HepG2 (cell line): ENCODE measurements around the gene VKORC1. TPM values are rescaled to one million over a fixed set of nuclear protein-coding genes. Genes with fewer than 3 reads are reported as not detected.
A peak's percentile ranks its signal among the peaks of the same experiment; 100 is the strongest.

Experiments used
- ATAC-seq: fragments of 200-7000 bp; cut with Tn5 transposase; 3 replicates; pipeline ENCODE4 v1.9.1; 2020; ENCODE audit warnings: mild to moderate bottlenecking, moderate library complexity
- BruUV-seq: library from RNA; stranded (reverse); fragments of 400-500 nt; replicated peaks from 2 replicates; lab custom pipeline; 2021; lab: Mats Ljungman, UMichigan
- CTCF ChIA-PET: fragments of 300-600 bp; formaldehyde crosslinking; extraction: SDS; loops from one replicate; lab custom pipeline; 2021; ENCODE audit warnings: low total read pairs, inconsistent platforms, low intra/inter-chr PET ratio; lab: Yijun Ruan, JAX
- POLR2A ChIA-PET: fragments of 350-600 bp; sonication (Branson Sonifier 250); formaldehyde crosslinking; loops from one replicate; lab custom pipeline; 2020; ENCODE audit warnings: antibody characterized with exemption, inconsistent platforms; lab: Yijun Ruan, JAX
- DNase-seq: peaks from one replicate; pipeline ENCODE4 v3.0.0-alpha.2; 2015; ENCODE audit warnings: low spot score
- FAIRE-seq: peaks from 3 replicates; lab custom pipeline; 2011; peaks lifted over from hg19 to GRCh38; lab: Jason Lieb, UNC
- H2AFZ ChIP-seq: one replicate; pipeline ENCODE4 v1.6.1; 2011; ENCODE audit warnings: low read length, inconsistent platforms
- H3K27ac ChIP-seq: fragments of 300-600 bp; 3 replicates; pipeline ENCODE4 v1.8.0; 2011; ENCODE audit warnings: mixed run types, mild to moderate bottlenecking, mixed read lengths, low read length, inconsistent platforms; ENCODE audit not compliant: insufficient read depth; ENCODE audit errors: extremely low read length
- H3K27me3 ChIP-seq, 2 experiments: fragments of 200-600 bp in 1 of 2; 2 replicates in 1 of 2; 3 replicates in 1 of 2; pipeline versions ENCODE4 v1.6.0 to v1.8.0; 2011; ENCODE audit warnings: low read length in 2 of 2, mild to moderate bottlenecking in 2 of 2, moderate library complexity in 2 of 2, inconsistent platforms in 1 of 2; ENCODE audit not compliant: insufficient read depth in 2 of 2, control insufficient read depth in 1 of 2
- H3K36me3 ChIP-seq, 2 experiments: fragments of 200-600 bp in 1 of 2; replicated peaks in 1 of 2; 2 replicates in 1 of 2; 3 replicates in 1 of 2; pipeline versions ENCODE4 v1.5.1 to v1.8.0; 2011; ENCODE audit warnings: low read length in 2 of 2, inconsistent platforms in 1 of 2; ENCODE audit not compliant: insufficient read depth in 2 of 2, control insufficient read depth in 1 of 2
- H3K4me1 ChIP-seq: 2 replicates; pipeline ENCODE4 v1.5.1; 2012; ENCODE audit warnings: low read length, inconsistent platforms; ENCODE audit not compliant: insufficient read depth
- H3K4me2 ChIP-seq: 2 replicates; pipeline ENCODE4 v1.6.0; 2011; ENCODE audit warnings: low read depth, low read length, inconsistent platforms
- H3K4me3 ChIP-seq, 3 experiments: fragments of 200-600 bp in 1 of 3; sonication (generic), shearing (Covaris generic) in 1 of 3; replicated peaks in 1 of 3; 2 replicates each; pipeline ENCODE4 v1.5.1; 2011 to 2016; ENCODE audit warnings: low read length in 3 of 3, inconsistent platforms in 2 of 3, low read depth in 2 of 3, mild to moderate bottlenecking in 2 of 3, control low read depth in 1 of 3, mixed read lengths in 1 of 3; ENCODE audit not compliant: insufficient read depth in 1 of 3
- H3K79me2 ChIP-seq: one replicate; pipeline ENCODE4 v1.6.1; 2011; ENCODE audit warnings: low read length, inconsistent platforms; ENCODE audit not compliant: insufficient read depth
- H3K9ac ChIP-seq: 2 replicates; pipeline ENCODE4 v1.6.0; 2011; ENCODE audit warnings: mild to moderate bottlenecking, low read depth, low read length, inconsistent platforms; ENCODE audit not compliant: insufficient read depth
- H3K9me3 ChIP-seq: 2 replicates; pipeline ENCODE4 v1.5.1; 2012; ENCODE audit warnings: mild to moderate bottlenecking, low read length
- H4K20me1 ChIP-seq: 2 replicates; pipeline ENCODE4 v1.6.0; 2011; ENCODE audit warnings: inconsistent platforms, mild to moderate bottlenecking, low read length, moderate library complexity; ENCODE audit not compliant: insufficient read depth
- AGO2 ChIP-seq: fragments of 200-400 bp; formaldehyde crosslinking; optimal IDR thresholded peaks from 2 replicates; pipeline ENCODE3; 2017; ENCODE audit warnings: mild to moderate bottlenecking, low read depth, low read length, moderate library complexity
- BORCS8-MEF2B ChIP-seq: sonication (generic); formaldehyde crosslinking; IDR thresholded peaks from 2 replicates; pipeline ENCODE4 v1.8.0; 2022; ENCODE audit warnings: mild to moderate bottlenecking, missing genetic modification reagents
- HES4 ChIP-seq: sonication (generic); formaldehyde crosslinking; IDR thresholded peaks from 2 replicates; pipeline ENCODE4 v1.9.0; 2021; ENCODE audit warnings: mild to moderate bottlenecking, missing genetic modification reagents, borderline replicate concordance
- NFATC3 ChIP-seq: sonication (generic); formaldehyde crosslinking; IDR thresholded peaks from 2 replicates; pipeline ENCODE4 v1.5.1; 2020; ENCODE audit warnings: mild to moderate bottlenecking, missing genetic modification reagents
- NFE2L1 ChIP-seq: sonication (generic); formaldehyde crosslinking; IDR thresholded peaks from 2 replicates; pipeline ENCODE4 v1.4.0; 2020; ENCODE audit warnings: missing genetic modification reagents, mild to moderate bottlenecking, borderline replicate concordance
- POLR2G ChIP-seq: fragments of 200-400 bp; formaldehyde crosslinking; IDR thresholded peaks from 2 replicates; pipeline ENCODE4 v1.6.1; 2018; ENCODE audit warnings: mild to moderate bottlenecking, low read depth, low read length, moderate library complexity
- SALL1 ChIP-seq: sonication (generic); formaldehyde crosslinking; IDR thresholded peaks from 2 replicates; pipeline ENCODE4 v1.8.0; 2022; ENCODE audit warnings: mild to moderate bottlenecking, missing genetic modification reagents
- ZC3H13 ChIP-seq: sonication (generic); formaldehyde crosslinking; IDR thresholded peaks from 2 replicates; pipeline ENCODE4 v1.8.1; 2023; ENCODE audit warnings: mild to moderate bottlenecking, missing genetic modification reagents, moderate library complexity
- ZFP91 ChIP-seq: sonication (generic); formaldehyde crosslinking; IDR thresholded peaks from 2 replicates; pipeline ENCODE4 v1.9.0; 2022; ENCODE audit warnings: missing genetic modification reagents, mild to moderate bottlenecking, borderline replicate concordance
- ZNF263 ChIP-seq: sonication (generic); formaldehyde crosslinking; IDR thresholded peaks from 2 replicates; pipeline ENCODE4 v1.4.0; 2020; ENCODE audit warnings: missing genetic modification reagents
- WGBS: methylation state at CpG from one replicate; pipeline ENCODE4 v1.1.6; 2017; ENCODE audit warnings: low lambda C conversion rate; 5-methylcytosine and 5-hydroxymethylcytosine counted together
- in situ Hi-C: cut with HindIII; loops from 2 replicates; pipeline ENCODE4 v1.10.0; 2017; ENCODE audit warnings: low pct_unique_long_range_greater_than_20kb; ENCODE audit not compliant: extremely low pct_ligation_motif_present
- intact Hi-C: fragments of 100-400 bp; cut with micrococcal nuclease; formaldehyde crosslinking; loops from one replicate; pipeline ENCODE4 v1.10.0; 2022; ENCODE audit not compliant: unreplicated experiment
- polyA plus RNA-seq, 8 experiments: library from polyadenylated mRNA; depleted of rRNA in 3 of 8; stranded (reverse) in 7 of 8; unstranded in 1 of 8; fragments of >200 nt; fragmentation: Illumina TruSeq in 4 of 8; extraction: Trizol in 4 of 8; gene quantifications; 2 replicates each; pipeline versions ENCODE4 v1.2.1 to v1.2.3, GENCODE V29; 2011 to 2016; ENCODE audit warnings: low read depth in 4 of 8, missing spikeins in 1 of 8, mixed read lengths in 1 of 8; ENCODE audit not compliant: insufficient read depth in 1 of 8
- total RNA-seq, 5 experiments: library from RNA; depleted of rRNA; stranded (reverse); fragments of >200 nt; fragmentation: Illumina TruSeq; extraction: Trizol; gene quantifications; 2 replicates each; pipeline ENCODE4 v1.2.3, GENCODE V29; 2016; ENCODE audit warnings: low read depth in 1 of 5

The VKORC1 gene
- total and polyA plus RNA-seq, 2 of the 13 experiments (the other 11 are each of a cell fraction or from before 2014, with no cell fraction given), result 141 to 615 TPM

- TF ChIP-seq HES4 (0 out of 2 replicates have a peak, but pooled peaks have one; percentile 11), ZFP91 (CRISPR knock-in tag) (no peak), ZC3H13 (CRISPR knock-in tag) (peak; percentile 36; the same call in 1 of the 2 replicates)
- Histone ChIP-seq H3K79me2 (peaks cover 20% of the 10 kb centered on the region), H2AFZ (no peak overlapping the region), H3K4me3 (no peak overlapping the region), H3K4me2 (no peak overlapping the region), H3K9me3 (no peaks in the 10 kb centered on the region), H3K36me3 (peaks cover 16 to 32% of the 10 kb centered on the region in 2 experiments), H4K20me1 (peaks cover 8% of the 10 kb centered on the region), H3K27ac (no peak overlapping the region), H3K4me1 (peaks cover 8% of the 10 kb centered on the region), H3K27me3 (no peaks in the 10 kb centered on the region), H3K9ac (no peak overlapping the region)
- intact Hi-C loops, result no loop called here
- no peak for DNase-seq
- ATAC-seq, result no peak
- in situ Hi-C loops, result no loop called here
- WGBS, result 97% methylated on average over 5 of the region's 5 CpGs
- FAIRE-seq, result no peak
- BruUV-seq, result no TSS peak
- ChIA-PET CTCF (no interaction called here), POLR2A (no interaction called here)
Measured at GRCh38 chr16:31087971-31088370, 6.6 kb downstream of the VKORC1 start.

DNA sequence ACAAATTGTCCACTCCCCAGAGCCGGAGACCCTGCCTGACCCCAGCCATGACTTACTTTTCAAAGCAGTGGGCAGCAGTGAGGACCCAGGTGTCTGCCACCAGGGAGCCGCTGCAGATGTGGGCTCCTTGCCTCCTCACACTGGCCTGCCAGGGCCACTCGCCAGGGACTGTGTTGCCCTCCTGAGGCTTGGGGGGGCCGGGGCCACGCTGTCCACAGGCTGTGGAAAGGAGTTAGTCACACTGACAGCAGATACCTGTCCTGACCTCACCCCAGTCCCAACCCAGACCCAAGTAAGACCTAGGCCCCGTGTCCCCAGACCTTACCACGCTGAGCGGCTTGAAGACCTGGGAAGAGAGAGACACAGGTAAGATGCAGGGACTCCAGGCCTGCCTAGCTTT is 7.1 kb downstream of the VKORC1 start:
- no peak overlapping the region for H3K4me3 ChIP-seq
- H3K36me3 ChIP-seq, result peaks cover 16 to 27% of the 10 kb centered on the region in 2 experiments
- H4K20me1 ChIP-seq, result peaks cover 4% of the 10 kb centered on the region; the same call in 1 of the 2 replicates
- H3K9me3 ChIP-seq, result no peaks in the 10 kb centered on the region
- WGBS, result 95% methylated on average over 6 of the region's 8 CpGs
- in situ Hi-C loops, result no loop called here
- H2AFZ ChIP-seq, result no peak overlapping the region
- intact Hi-C loops, result no loop called here
- CTCF ChIA-PET, result no interaction called here
- peaks cover 15% of the 10 kb centered on the region for H3K79me2 ChIP-seq
- H3K27ac ChIP-seq, result no peak overlapping the region
- peaks cover 4% of the 10 kb centered on the region for H3K4me1 ChIP-seq
- no peak for FAIRE-seq
- H3K4me2 ChIP-seq, result no peak overlapping the region
- ATAC-seq, result no peak
- TF ChIP-seq AGO2, result peak; percentile 26
- TF ChIP-seq POLR2G, result 0 out of 2 replicates have a peak, but pooled peaks have one; percentile 28
- no peak for TF ChIP-seq NFE2L1
- no peak for TF ChIP-seq ZNF263 (CRISPR knock-in tag)
- TF ChIP-seq BORCS8-MEF2B (CRISPR knock-in tag), result no peak
- TF ChIP-seq NFATC3 (CRISPR knock-in tag), result no peak
- 0 out of 2 replicates have a peak, but pooled peaks have one; percentile 10 for TF ChIP-seq SALL1 (CRISPR knock-in tag)
- H3K9ac ChIP-seq, result no peak overlapping the region
- BruUV-seq, result no TSS peak
- H3K27me3 ChIP-seq, result no peaks in the 10 kb centered on the region
- POLR2A ChIA-PET, result no interaction called here
- no peak for DNase-seq
